ENCODE measurements around the gene DNM3.

DNM3 gene

DNA sequence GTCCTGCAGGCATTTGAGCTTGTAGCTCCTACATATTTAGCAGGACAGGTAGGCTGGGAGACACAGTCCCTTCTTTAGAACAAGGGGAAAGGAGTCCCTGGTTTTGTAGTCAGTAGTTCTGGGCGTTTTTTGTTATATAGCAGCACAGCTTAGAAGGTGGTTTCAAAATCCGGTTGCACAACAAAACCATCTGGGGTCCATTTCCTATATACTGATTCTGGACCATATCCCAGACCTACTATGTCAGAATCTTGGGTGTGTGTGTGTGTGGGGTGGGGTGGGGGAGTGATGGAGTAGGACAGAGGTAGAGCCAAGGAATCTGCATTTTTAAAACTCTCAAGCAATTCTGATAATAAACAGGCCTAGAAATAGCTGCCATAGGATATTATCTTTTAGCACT lies 38.3 kb upstream of the DNM3 start:
- Histone ChIP-seq H2AFZ (ENCODE audit: low read depth, low read length) (no peak overlapping the region), H3K9me3 (ENCODE audit: low read length) (no peaks in the 10 kb centered on the region), H3K27me3 (ENCODE audit: insufficient read depth, low read length) (no peaks in the 10 kb centered on the region), H3K4me3 (ENCODE audit: low read length) (no peak overlapping the region), H3K4me1 (ENCODE audit: insufficient read depth, low read length) (no peaks in the 10 kb centered on the region), H3K36me3 (ENCODE audit: insufficient read depth, low read length) (peaks cover 1% of the 10 kb centered on the region)

DNA sequence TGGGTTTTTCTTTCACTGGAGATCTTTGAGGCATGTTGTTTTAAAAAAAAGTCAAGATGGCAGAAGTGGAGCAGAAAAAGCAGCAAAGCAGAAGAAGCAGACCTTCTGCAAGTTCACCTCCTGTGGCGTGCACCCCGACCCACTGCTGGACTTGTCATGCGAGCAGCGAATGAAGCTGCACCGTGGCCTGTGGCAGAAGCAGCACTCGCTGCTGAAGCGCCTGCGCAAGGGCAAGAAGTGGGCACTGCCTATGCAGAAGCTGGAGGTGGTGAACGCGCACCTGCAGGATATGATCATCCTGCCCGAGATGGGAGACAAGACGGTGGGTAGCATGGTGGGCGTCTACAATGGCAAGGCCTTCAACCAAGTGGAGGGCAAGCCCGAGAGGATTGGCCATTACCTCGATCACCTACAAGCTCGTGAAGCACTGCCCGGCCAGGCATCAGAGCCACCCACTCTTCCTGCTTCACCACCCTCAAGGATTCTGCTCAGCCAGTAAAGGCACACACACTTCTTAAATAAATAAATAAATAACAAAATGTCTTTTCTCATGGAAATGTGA lies 37.8 kb upstream of the DNM3 start:
- Histone ChIP-seq H3K4me3 (ENCODE audit: low read length) (no peak overlapping the region), H2AFZ (ENCODE audit: low read depth, low read length) (no peak overlapping the region), H3K27me3 (ENCODE audit: insufficient read depth, low read length) (no peaks in the 10 kb centered on the region), H3K9me3 (ENCODE audit: low read length) (no peaks in the 10 kb centered on the region), H3K4me1 (ENCODE audit: insufficient read depth, low read length) (no peaks in the 10 kb centered on the region), H3K36me3 (ENCODE audit: insufficient read depth, low read length) (no peaks in the 10 kb centered on the region)

DNA sequence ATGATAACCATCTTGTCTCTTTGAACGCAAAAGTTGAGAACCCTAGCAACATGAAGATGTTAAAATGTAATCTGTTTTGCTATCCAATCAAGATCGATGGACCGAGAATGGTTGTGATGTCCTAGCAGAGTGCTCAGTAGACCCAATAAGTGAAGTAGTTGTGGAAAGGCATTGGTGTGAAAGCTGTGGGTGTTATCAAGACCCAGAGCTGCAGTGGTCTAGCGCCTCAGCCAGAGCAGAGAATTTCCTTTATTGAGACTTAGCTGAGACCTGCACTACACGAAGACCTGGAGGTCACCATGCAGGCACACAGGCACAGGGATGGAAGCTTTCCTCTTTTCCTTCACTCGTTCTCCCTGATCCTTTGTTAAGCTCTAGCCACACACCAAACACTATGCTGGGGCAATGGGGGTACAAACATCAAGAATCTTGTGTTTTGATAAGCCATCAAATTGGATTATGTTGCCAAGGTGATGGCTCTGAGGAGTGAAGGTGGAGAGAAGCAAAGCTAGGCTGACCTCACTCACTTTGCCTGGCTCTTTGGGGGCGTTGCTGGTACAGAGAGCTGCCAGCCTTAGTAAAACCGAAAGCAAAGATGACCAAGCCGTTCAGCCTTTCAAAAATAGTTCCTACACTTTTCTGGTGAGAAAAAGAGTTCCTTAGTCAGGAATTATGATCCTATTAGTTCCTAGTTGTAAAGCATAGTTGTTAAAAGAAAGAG lies 35.7 kb upstream of the DNM3 start:
- Histone ChIP-seq H3K4me3 (ENCODE audit: low read length) (no peak overlapping the region), H3K9me3 (ENCODE audit: low read length) (no peaks in the 10 kb centered on the region)

DNA sequence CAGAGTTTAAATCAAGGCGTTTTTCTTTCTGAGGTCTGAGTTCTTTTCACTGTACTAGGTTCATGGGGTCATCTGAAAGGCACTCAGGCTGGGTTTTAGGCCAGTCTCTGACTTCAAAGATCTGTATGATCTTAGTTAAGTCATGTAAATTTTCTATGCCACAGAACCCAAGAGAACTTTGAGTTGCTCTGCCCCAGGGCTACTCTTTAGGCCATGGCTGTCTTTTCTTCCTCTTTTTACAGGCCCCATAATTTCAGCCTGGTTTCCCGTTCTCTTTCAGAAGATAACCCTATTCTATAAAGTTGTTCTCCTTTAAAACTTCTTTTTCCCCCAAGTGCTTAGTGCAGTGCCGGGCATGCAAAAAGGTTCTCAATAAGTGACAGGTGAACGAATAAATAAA lies 33.7 kb upstream of the DNM3 start:
- H3K36me3 ChIP-seq (ENCODE audit: insufficient read depth, low read length): no peaks in the 10 kb centered on the region
- H2AFZ ChIP-seq (ENCODE audit: low read depth, low read length): no peak overlapping the region
- H3K9me3 ChIP-seq (ENCODE audit: low read length): no peaks in the 10 kb centered on the region
- H3K4me1 ChIP-seq (ENCODE audit: insufficient read depth, low read length): no peaks in the 10 kb centered on the region
- no peaks in the 10 kb centered on the region for H3K27me3 ChIP-seq (ENCODE audit: insufficient read depth, low read length)
- H3K4me3 ChIP-seq (ENCODE audit: low read length): no peak overlapping the region

More for the DNA sequence above, 35.7 kb upstream of the DNM3 start:
- no peak overlapping the region for H2AFZ ChIP-seq (ENCODE audit: low read depth, low read length)
- no peaks in the 10 kb centered on the region for H3K36me3 ChIP-seq (ENCODE audit: insufficient read depth, low read length)
- no peaks in the 10 kb centered on the region for H3K4me1 ChIP-seq (ENCODE audit: insufficient read depth, low read length)
- no peaks in the 10 kb centered on the region for H3K27me3 ChIP-seq (ENCODE audit: insufficient read depth, low read length)

DNA sequence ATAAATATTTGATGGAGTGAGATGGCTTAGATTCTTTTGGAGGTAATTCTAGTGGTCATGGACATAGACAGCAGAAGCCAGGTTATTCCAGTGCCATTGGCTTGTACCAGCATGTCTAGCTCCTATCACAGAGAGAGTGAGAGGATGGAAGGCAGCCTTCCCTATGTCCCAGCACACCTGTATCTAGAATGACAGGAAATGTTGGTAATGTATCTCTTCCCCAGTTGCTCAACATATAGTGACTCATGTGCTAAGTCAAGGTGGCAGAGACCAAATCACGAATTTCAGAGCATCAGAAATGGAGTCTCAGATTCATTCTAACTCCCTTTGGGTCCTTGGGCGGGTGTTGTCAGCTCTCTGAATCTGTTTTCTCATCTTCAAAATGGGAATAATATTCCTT lies 31.5 kb upstream of the DNM3 start:
- H3K4me3 ChIP-seq (ENCODE audit: low read length): no peak overlapping the region
- H3K36me3 ChIP-seq (ENCODE audit: insufficient read depth, low read length): no peaks in the 10 kb centered on the region
- no peaks in the 10 kb centered on the region for H3K4me1 ChIP-seq (ENCODE audit: insufficient read depth, low read length)
- no peak overlapping the region for H2AFZ ChIP-seq (ENCODE audit: low read depth, low read length)
- H3K9me3 ChIP-seq (ENCODE audit: low read length): no peaks in the 10 kb centered on the region
- H3K27me3 ChIP-seq (ENCODE audit: insufficient read depth, low read length): no peaks in the 10 kb centered on the region

DNA sequence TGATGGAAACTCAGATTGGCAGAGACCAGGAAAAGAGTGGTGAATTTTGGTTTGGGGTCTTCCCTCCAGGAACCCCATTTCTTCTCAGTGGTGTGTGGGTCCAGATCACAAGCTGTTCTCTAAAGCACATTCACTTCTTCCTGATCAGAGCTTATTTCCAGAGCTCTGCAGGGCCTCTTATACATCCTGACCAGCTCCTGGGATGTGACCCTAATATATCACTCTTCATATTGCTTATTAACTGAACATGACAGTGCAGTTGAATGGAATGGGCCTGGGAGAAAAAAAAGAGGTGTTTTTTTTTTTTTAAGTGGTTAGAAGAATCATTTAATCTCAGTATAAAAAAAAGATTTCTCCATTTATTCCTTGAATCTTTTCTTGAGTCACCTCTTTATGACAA lies 29.6 kb upstream of the DNM3 start:
- H3K27me3 ChIP-seq (ENCODE audit: insufficient read depth, low read length): no peaks in the 10 kb centered on the region
- H3K9me3 ChIP-seq (ENCODE audit: low read length): no peaks in the 10 kb centered on the region

DNA sequence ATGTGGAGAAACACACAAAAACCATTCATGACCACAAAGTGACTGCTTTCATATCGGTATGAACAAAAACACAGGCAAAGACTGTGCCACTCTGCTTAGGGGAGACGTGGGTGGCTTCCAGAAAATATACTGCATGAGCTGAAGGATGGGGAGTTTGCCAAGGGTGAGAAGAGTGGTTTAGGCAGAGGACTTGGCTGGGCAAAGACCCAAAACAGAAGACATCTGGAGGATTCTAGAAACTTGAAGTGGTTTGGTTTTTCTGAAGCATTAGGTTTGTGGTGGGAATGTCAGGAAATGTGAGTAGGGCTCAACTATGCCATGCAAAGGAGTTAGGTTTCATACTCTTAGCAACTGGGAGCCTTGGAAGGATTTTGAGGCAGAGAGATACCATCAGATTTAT lies 26.6 kb upstream of the DNM3 start:
- H3K4me3 ChIP-seq (ENCODE audit: low read length): no peak overlapping the region
- H3K9me3 ChIP-seq (ENCODE audit: low read length): no peaks in the 10 kb centered on the region
- peaks cover 11% of the 10 kb centered on the region for H3K4me1 ChIP-seq (ENCODE audit: insufficient read depth, low read length)
- H3K27me3 ChIP-seq (ENCODE audit: insufficient read depth, low read length): no peaks in the 10 kb centered on the region
- no peak overlapping the region for H2AFZ ChIP-seq (ENCODE audit: low read depth, low read length)
- H3K36me3 ChIP-seq (ENCODE audit: insufficient read depth, low read length): no peaks in the 10 kb centered on the region

More for the DNA sequence above, 29.6 kb upstream of the DNM3 start:
- no peaks in the 10 kb centered on the region for H3K36me3 ChIP-seq (ENCODE audit: insufficient read depth, low read length)
- no peak overlapping the region for H2AFZ ChIP-seq (ENCODE audit: low read depth, low read length)
- H3K4me3 ChIP-seq (ENCODE audit: low read length): no peak overlapping the region
- H3K4me1 ChIP-seq (ENCODE audit: insufficient read depth, low read length): no peaks in the 10 kb centered on the region

DNA sequence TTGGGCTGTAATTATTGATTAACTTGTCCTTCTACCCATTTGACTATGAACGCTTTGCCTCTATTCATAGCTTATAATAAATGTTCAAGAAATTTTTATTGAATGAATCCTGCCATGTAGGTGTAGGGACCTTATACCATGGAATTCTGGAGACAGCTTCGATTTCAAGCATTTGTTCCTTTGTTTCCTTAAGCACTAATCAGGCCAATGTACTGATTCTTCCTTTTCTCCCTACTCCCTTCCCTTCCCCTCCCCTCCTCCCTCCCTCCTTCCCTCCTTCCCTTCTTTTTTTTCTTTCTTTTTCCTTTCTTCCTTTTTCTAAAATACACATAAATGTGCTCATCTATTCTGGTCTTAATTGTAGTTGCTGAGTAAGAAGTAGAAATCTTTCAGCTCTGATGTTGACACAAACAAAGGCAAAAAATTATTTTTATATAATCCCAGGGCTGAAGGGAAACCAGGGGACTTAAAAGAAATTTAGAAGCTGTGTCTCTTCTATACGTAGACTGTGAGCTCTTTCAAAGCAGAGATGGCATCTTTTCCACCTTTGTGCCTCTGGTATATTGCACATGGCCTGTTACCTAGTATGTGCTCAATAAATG lies 24.9 kb upstream of the DNM3 start:
- H3K27me3 ChIP-seq (ENCODE audit: insufficient read depth, low read length): no peaks in the 10 kb centered on the region
- H3K9me3 ChIP-seq (ENCODE audit: low read length): no peaks in the 10 kb centered on the region
- no peak overlapping the region for H2AFZ ChIP-seq (ENCODE audit: low read depth, low read length)
- H3K36me3 ChIP-seq (ENCODE audit: insufficient read depth, low read length): no peaks in the 10 kb centered on the region
- no peak overlapping the region for H3K4me3 ChIP-seq (ENCODE audit: low read length)
- peaks cover 11% of the 10 kb centered on the region for H3K4me1 ChIP-seq (ENCODE audit: insufficient read depth, low read length)

DNA sequence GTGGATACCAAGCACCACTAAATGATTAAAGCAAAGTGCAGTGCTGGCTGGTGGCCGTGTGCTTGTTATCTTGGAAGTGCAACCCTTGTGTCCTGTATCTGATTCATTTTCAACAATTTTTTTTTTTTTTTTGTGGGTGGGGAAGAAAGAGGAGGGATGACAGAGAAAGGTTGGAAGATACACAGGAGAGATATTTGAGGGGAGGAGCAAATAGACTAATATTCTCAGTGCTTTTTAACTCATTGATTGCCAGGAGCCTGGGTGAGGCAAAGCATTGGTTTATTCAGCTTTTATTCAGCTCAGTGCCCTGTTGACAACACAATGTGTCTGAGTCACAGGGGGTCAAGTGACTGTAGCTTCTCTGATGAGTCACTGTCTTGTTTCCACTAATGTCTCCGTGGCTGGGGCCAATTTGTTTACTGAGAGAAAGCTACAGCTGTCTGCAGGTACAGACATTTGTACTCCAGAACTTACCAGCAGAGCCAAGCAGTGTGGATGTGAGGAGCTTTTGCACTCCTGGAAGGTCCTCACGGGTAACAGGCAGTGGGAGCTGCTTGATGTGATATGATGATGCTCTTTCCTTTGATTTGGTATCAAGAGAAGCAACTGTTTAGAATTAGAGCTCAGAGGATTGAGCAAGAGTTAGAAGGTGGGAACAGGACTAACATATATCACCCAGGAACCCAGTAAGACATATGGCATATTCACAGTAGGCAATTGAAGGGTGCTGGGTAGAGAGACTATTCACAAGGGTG lies 23.6 kb upstream of the DNM3 start:
- H3K4me3 ChIP-seq (ENCODE audit: low read length): no peak overlapping the region
- H3K9me3 ChIP-seq (ENCODE audit: low read length): no peaks in the 10 kb centered on the region
- H3K36me3 ChIP-seq (ENCODE audit: insufficient read depth, low read length): no peaks in the 10 kb centered on the region
- peaks cover 11% of the 10 kb centered on the region for H3K4me1 ChIP-seq (ENCODE audit: insufficient read depth, low read length)
- no peak overlapping the region for H2AFZ ChIP-seq (ENCODE audit: low read depth, low read length)
- no peaks in the 10 kb centered on the region for H3K27me3 ChIP-seq (ENCODE audit: insufficient read depth, low read length)

DNA sequence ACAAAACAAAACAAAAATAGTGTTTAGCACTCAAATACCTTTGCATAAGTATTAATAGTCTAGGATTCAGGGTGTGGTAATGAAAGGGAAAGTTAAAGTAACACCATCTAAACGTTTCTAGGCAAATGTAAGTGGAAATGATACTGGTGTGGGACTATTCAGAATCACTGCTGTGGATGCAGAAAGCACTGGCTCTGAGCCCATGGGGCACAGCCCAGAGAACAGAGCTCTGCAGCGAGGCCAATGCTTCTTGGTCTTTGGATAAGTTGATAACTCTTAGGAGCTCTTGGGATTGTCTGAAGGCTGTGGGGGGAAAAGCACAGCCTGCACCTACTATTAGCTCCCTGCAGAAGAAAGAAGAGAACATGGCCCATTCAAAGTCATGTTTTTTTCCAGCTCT lies 21.4 kb upstream of the DNM3 start:
- H2AFZ ChIP-seq (ENCODE audit: low read depth, low read length): no peak overlapping the region
- no peaks in the 10 kb centered on the region for H3K27me3 ChIP-seq (ENCODE audit: insufficient read depth, low read length)
- H3K9me3 ChIP-seq (ENCODE audit: low read length): no peaks in the 10 kb centered on the region
- H3K36me3 ChIP-seq (ENCODE audit: insufficient read depth, low read length): no peaks in the 10 kb centered on the region
- peaks cover 11% of the 10 kb centered on the region for H3K4me1 ChIP-seq (ENCODE audit: insufficient read depth, low read length)
- no peak overlapping the region for H3K4me3 ChIP-seq (ENCODE audit: low read length)

DNA sequence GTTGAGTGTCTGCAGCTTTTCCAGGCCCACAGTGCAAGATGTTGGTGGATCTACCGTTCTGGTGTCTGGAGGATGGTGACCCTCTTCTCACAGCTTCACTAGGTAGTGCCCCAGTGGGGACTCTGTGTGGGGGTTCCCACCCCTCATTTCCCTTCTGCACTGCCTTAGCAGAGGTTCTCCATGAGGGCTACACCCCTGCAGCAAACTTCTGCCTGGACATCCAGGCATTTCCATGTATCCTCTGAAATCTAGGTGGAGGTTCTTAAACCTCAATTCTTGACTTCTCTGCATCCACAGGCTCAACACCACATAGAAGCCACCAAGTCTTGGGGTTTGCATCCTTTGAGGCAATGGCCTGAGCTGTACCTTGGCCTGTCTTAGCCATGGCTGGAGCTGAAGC lies 14.3 kb upstream of the DNM3 start:
- Histone ChIP-seq H3K4me3 (ENCODE audit: low read length) (no peak overlapping the region), H3K36me3 (ENCODE audit: insufficient read depth, low read length) (no peaks in the 10 kb centered on the region), H3K9me3 (ENCODE audit: low read length) (peaks cover 8% of the 10 kb centered on the region), H3K4me1 (ENCODE audit: insufficient read depth, low read length) (no peaks in the 10 kb centered on the region), H3K27me3 (ENCODE audit: insufficient read depth, low read length) (no peaks in the 10 kb centered on the region), H2AFZ (ENCODE audit: low read depth, low read length) (no peak overlapping the region)

DNA sequence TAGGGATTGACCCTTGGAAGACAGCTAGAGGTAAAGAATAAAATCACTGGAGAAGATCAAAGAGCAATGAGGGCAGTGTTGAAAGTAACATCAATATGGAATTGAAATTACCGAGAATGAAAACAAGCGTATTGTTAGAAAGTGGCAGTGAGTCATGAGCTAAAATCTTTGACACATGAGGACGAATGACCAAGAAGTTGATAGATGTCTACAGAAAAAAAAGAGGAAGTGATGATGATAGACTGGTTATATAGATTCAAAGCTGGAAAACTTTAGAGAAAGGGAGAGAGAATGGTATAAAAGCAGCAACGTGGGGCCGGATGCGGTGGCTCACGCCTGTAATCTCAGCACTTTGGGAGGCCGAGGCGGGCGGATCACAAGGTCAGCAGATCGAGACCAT lies 12.5 kb upstream of the DNM3 start:
- no peaks in the 10 kb centered on the region for H3K27me3 ChIP-seq (ENCODE audit: insufficient read depth, low read length)
- no peaks in the 10 kb centered on the region for H3K36me3 ChIP-seq (ENCODE audit: insufficient read depth, low read length)
- H3K9me3 ChIP-seq (ENCODE audit: low read length): peaks cover 8% of the 10 kb centered on the region
- H2AFZ ChIP-seq (ENCODE audit: low read depth, low read length): no peak overlapping the region
- no peak overlapping the region for H3K4me3 ChIP-seq (ENCODE audit: low read length)
- H3K4me1 ChIP-seq (ENCODE audit: insufficient read depth, low read length): no peaks in the 10 kb centered on the region

DNA sequence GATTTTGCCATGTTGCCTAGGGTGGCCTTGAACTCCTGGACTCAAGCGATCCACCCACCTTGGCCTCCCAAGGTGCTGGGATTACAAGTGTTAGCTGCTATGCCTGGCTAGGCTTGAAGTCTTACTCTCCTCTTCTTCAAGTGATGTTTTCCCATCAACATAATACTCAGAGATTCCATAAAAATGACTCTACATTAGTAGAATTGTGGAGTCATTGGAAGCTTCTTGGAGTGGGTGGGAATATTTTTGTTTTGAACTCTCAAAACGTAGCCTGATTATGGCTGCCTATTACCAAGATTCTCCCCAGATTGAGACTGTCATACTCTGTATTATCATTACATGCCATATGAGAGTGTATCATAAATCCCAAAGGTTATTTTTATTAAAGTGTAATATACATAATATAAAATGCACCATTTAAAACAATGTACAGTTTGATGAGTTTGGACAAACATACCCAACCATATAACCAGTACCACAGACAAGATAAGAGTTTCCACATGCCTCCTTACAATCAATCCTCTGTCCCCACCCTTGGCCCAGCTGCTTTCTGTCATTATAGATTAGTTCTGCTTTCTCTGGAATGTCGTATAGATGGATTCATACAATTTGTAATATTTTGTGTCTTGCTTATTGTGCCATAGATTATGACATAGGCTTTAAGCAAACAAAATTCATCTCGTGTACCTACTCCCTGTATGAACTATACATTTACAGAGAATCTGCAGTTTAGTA lies 8.0 kb upstream of the DNM3 start:
- Histone ChIP-seq H3K9me3 (ENCODE audit: low read length) (no peaks in the 10 kb centered on the region), H3K4me1 (ENCODE audit: insufficient read depth, low read length) (no peaks in the 10 kb centered on the region), H3K36me3 (ENCODE audit: insufficient read depth, low read length) (no peaks in the 10 kb centered on the region), H2AFZ (ENCODE audit: low read depth, low read length) (no peak overlapping the region), H3K27me3 (ENCODE audit: insufficient read depth, low read length) (no peaks in the 10 kb centered on the region), H3K4me3 (ENCODE audit: low read length) (no peak overlapping the region)
